ENCODE data around the gene PXK.

DNA sequence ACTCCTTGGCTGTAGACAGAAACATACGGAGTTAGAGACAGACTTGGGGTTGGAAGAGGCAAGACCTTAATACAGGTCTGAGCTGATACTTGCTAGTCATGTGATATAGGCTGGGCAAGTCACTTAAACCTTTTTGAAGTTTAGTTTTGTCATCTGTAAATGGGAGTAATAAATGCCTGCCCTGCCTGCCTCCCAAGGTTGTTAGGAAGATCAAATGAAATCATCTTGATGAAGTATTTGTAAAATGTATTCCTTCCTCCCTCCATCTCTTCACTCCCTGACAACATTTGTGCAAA, 2.9 kb downstream of the PXK start:
- TF ChIP-seq, protein P1, sequence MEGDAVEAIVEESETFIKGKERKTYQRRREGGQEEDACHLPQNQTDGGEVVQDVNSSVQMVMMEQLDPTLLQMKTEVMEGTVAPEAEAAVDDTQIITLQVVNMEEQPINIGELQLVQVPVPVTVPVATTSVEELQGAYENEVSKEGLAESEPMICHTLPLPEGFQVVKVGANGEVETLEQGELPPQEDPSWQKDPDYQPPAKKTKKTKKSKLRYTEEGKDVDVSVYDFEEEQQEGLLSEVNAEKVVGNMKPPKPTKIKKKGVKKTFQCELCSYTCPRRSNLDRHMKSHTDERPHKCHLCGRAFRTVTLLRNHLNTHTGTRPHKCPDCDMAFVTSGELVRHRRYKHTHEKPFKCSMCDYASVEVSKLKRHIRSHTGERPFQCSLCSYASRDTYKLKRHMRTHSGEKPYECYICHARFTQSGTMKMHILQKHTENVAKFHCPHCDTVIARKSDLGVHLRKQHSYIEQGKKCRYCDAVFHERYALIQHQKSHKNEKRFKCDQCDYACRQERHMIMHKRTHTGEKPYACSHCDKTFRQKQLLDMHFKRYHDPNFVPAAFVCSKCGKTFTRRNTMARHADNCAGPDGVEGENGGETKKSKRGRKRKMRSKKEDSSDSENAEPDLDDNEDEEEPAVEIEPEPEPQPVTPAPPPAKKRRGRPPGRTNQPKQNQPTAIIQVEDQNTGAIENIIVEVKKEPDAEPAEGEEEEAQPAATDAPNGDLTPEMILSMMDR (conservative IDR thresholded peaks at IDR 0.05; ENCODE audit: low read length): no peak
- no peak for TF ChIP-seq EZH2phosphoT487 (IDR thresholded peaks at IDR 0.05; ENCODE audit: borderline replicate concordance, low read depth, low read length)

Measured in OCI-LY7 (cell line).